ENCODE data around the gene NPAS3.

Gene NPAS3

GRCh38 chr14:32938719-32939253 lies at the start of gene NPAS3:
TSS of gene NPAS3 (plus strand) at chr14:32938879.
- Histone ChIP-seq H3K36me3 (ENCODE audit: low read depth) (no peaks in the 10 kb centered on the region), H3K27me3 (ENCODE audit: insufficient read depth, poor library complexity, severe bottlenecking) (peaks cover 83% of the 10 kb centered on the region), H3K4me1 (ENCODE audit: insufficient read depth, poor library complexity, severe bottlenecking) (no peaks in the 10 kb centered on the region), H3K9me3 (ENCODE audit: severe bottlenecking) (no peaks in the 10 kb centered on the region), H3K27ac (ENCODE audit: poor library complexity, severe bottlenecking) (no peak within 1 kb of the TSS), H3K4me3 (ENCODE audit: severe bottlenecking) (peak within 1 kb of the TSS; percentile 42)
- no peak for DNase-seq (ENCODE audit: low spot score)
- ATAC-seq (ENCODE audit: low read depth) = no peak
- TF ChIP-seq, protein P1, sequence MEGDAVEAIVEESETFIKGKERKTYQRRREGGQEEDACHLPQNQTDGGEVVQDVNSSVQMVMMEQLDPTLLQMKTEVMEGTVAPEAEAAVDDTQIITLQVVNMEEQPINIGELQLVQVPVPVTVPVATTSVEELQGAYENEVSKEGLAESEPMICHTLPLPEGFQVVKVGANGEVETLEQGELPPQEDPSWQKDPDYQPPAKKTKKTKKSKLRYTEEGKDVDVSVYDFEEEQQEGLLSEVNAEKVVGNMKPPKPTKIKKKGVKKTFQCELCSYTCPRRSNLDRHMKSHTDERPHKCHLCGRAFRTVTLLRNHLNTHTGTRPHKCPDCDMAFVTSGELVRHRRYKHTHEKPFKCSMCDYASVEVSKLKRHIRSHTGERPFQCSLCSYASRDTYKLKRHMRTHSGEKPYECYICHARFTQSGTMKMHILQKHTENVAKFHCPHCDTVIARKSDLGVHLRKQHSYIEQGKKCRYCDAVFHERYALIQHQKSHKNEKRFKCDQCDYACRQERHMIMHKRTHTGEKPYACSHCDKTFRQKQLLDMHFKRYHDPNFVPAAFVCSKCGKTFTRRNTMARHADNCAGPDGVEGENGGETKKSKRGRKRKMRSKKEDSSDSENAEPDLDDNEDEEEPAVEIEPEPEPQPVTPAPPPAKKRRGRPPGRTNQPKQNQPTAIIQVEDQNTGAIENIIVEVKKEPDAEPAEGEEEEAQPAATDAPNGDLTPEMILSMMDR (IDR thresholded peaks at IDR 0.05; ENCODE audit: poor library complexity, severe bottlenecking) = no peak

- no peak for DNase-seq (ENCODE audit: low spot score)
- Histone ChIP-seq H3K9me3 (ENCODE audit: severe bottlenecking) (no peaks in the 10 kb centered on the region), H3K27me3 (ENCODE audit: insufficient read depth, poor library complexity, severe bottlenecking) (no peaks in the 10 kb centered on the region), H3K4me1 (ENCODE audit: insufficient read depth, poor library complexity, severe bottlenecking) (peaks cover 5% of the 10 kb centered on the region), H3K27ac (ENCODE audit: poor library complexity, severe bottlenecking) (no peak overlapping the region), H3K36me3 (ENCODE audit: low read depth) (no peaks in the 10 kb centered on the region), H3K4me3 (ENCODE audit: severe bottlenecking) (peak overlapping the region; percentile 30)
- peak; percentile 61 for ATAC-seq (ENCODE audit: low read depth)
- TF ChIP-seq, protein P1 (IDR thresholded peaks at IDR 0.05; ENCODE audit: poor library complexity, severe bottlenecking) = no peak
Measured at GRCh38 chr14:32896979-32897697, 41.5 kb upstream of the NPAS3 start.

DNA sequence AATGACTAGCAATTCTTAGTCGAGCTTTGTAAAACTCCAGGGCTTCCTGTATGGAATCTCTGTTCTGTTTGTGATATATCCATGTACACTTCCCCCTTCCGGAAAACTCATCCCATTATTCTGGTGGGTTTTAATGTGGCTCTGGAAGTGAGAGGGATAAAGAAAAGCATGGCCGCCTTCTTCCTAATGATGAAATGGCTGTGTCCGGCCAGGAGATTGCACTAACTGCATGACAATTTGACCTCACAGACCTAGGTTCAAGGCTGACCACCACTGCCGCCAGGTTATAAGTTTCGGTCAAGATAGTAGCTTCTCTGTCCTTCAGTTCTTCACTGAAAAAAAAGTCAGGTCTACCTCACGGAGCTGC lies 41.0 kb upstream of the NPAS3 start:
- no peaks in the 10 kb centered on the region for H3K36me3 ChIP-seq (ENCODE audit: low read depth)
- peaks cover 5% of the 10 kb centered on the region for H3K4me1 ChIP-seq (ENCODE audit: insufficient read depth, poor library complexity, severe bottlenecking)
- TF ChIP-seq, protein P1 (IDR thresholded peaks at IDR 0.05; ENCODE audit: poor library complexity, severe bottlenecking) = no peak
- ATAC-seq (ENCODE audit: low read depth) (peak; percentile 29; the same call in 1 of the 3 replicates), DNase-seq (ENCODE audit: low spot score) (no peak)
- no peaks in the 10 kb centered on the region for H3K27me3 ChIP-seq (ENCODE audit: insufficient read depth, poor library complexity, severe bottlenecking)
- H3K27ac ChIP-seq (ENCODE audit: poor library complexity, severe bottlenecking) = no peak overlapping the region
- peak overlapping the region; percentile 30 for H3K4me3 ChIP-seq (ENCODE audit: severe bottlenecking)
- no peaks in the 10 kb centered on the region for H3K9me3 ChIP-seq (ENCODE audit: severe bottlenecking)

GRCh38 chr14:32898876-32899275 lies 39.8 kb upstream of the NPAS3 start:
- ATAC-seq (ENCODE audit: low read depth) = no peak
- DNase-seq (ENCODE audit: low spot score) = no peak
- peaks cover 5% of the 10 kb centered on the region for H3K4me1 ChIP-seq (ENCODE audit: insufficient read depth, poor library complexity, severe bottlenecking)
- no peaks in the 10 kb centered on the region for H3K27me3 ChIP-seq (ENCODE audit: insufficient read depth, poor library complexity, severe bottlenecking)
- H3K4me3 ChIP-seq (ENCODE audit: severe bottlenecking) = no peak overlapping the region
- no peaks in the 10 kb centered on the region for H3K9me3 ChIP-seq (ENCODE audit: severe bottlenecking)
- no peaks in the 10 kb centered on the region for H3K36me3 ChIP-seq (ENCODE audit: low read depth)
- TF ChIP-seq, protein P1 (IDR thresholded peaks at IDR 0.05; ENCODE audit: poor library complexity, severe bottlenecking) = no peak
- H3K27ac ChIP-seq (ENCODE audit: poor library complexity, severe bottlenecking) = no peak overlapping the region

DNA sequence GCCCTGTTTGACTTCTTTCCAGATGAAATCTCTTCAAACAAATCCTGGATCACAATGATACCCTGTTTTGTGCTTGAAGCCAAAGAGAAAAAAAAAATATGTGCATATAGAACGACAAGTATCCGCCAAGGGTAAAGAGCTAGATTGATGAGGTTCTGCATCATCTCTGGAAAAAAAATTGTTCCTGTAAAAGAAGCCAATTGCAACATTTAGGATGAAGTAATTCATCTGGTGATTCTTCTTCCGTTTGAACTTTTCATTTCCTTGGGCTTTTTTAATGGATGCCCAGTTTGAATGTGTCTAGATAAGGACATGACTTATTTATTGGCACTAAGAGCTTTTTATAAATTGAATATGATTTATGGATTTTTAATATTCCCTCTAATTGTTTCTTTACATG lies 38.1 kb upstream of the NPAS3 start:
- ATAC-seq (ENCODE audit: low read depth) = no peak

More for the DNA sequence above, 38.1 kb upstream of the NPAS3 start:
- H3K4me1 ChIP-seq (ENCODE audit: insufficient read depth, poor library complexity, severe bottlenecking) = peaks cover 5% of the 10 kb centered on the region
- H3K9me3 ChIP-seq (ENCODE audit: severe bottlenecking) = no peaks in the 10 kb centered on the region
- H3K27me3 ChIP-seq (ENCODE audit: insufficient read depth, poor library complexity, severe bottlenecking) = no peaks in the 10 kb centered on the region
- TF ChIP-seq, protein P1 (IDR thresholded peaks at IDR 0.05; ENCODE audit: poor library complexity, severe bottlenecking) = no peak
- no peaks in the 10 kb centered on the region for H3K36me3 ChIP-seq (ENCODE audit: low read depth)
- H3K4me3 ChIP-seq (ENCODE audit: severe bottlenecking) = no peak overlapping the region
- DNase-seq (ENCODE audit: low spot score) = no peak
- no peak overlapping the region for H3K27ac ChIP-seq (ENCODE audit: poor library complexity, severe bottlenecking)
